GM19035 (cell line): ENCODE measurements around the gene ODAD2.

Source experiments
- ATAC-seq: cut with Tn5 transposase; IDR thresholded peaks from one replicate; pipeline ENCODE4 v1.9.1; 2021; ENCODE audit not compliant: unreplicated experiment

The ODAD2 gene

DNA sequence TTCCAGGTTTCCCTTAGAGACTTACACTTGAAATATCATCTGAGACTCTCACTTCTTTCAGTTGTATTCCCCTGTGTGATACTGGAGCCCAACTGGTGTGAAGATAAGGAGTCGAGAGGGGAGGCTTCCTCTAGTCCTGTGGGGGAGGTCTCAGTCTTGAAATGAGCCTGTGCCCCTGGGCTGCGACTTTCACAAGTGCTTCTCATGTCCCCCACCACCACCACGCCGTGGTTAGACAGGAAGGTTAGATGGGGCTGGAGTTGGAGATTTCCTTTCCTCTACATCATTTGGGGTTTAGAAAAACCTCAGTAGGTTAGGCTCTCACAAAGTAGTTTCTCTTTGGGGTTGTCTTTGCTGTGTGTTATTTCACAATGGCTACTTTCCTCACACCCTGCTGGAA is 227.6 kb downstream of the ODAD2 start:
- ATAC-seq = no peak

DNA sequence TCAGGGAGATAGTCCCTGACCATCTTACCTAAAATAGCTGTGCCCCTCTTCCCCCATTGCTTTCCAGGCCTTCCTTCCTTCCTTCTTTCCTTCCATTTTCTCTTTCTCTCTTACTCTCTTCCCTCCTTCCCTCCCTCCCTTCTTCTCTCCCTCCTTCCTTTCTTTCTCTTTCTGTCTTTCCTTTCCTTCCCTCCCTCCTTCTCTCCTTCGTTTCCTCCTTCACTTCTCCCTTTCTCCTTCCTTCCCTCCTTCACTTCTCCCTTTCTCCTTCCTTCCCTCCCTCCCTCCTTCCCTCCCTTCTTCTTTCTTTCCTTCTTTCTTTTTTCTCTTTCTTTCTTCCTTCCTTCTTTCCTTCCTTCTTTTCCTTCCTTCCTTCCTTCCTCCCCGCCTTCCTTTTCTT is 228.7 kb downstream of the ODAD2 start:
- no peak for ATAC-seq
